Naive thymus-derived CD8-positive, alpha-beta T cell (primary cell): ENCODE data around the gene CACNA1C. TPM values are rescaled to one million over a fixed set of nuclear protein-coding genes. Genes with fewer than 3 reads are reported as not detected.
A peak's percentile ranks its signal among the peaks of the same experiment; 100 is the strongest.

ENCODE experiments used
- ATAC-seq, 2 donors: fragments of 150-1000 bp; cut with Tn5 transposase in 1 of 2; sonication (Bioruptor Pico), chemical (Tn5 transposase) in 1 of 2; 1 replicate in 1 of 2; 2 replicates in 1 of 2; pipeline ENCODE4 v1.10.0; 2021; ENCODE audit warnings: mild to moderate bottlenecking in 2 of 2, moderate library complexity in 2 of 2
- POLR2A ChIA-PET: fragments of 350-600 bp; sonication (Branson Sonifier 250); formaldehyde crosslinking; loops from one replicate; lab custom pipeline; 2021; ENCODE audit warnings: antibody characterized with exemption; lab: Charles Lee
- DNase-seq, 10 donors: peaks; one replicate each; pipeline versions ENCODE4 v3.0.0 to v3.0.0-alpha.2; 2020 to 2022
- H3K27ac Mint-ChIP-seq, 10 donors: one replicate each; pipeline ENCODE4 v1.8.0; 2020 to 2022; ENCODE audit warnings: mild to moderate bottlenecking in 10 of 10, mixed read lengths in 10 of 10, moderate library complexity in 4 of 10, inconsistent platforms in 1 of 10
- H3K27me3 Mint-ChIP-seq, 5 donors: one replicate each; pipeline ENCODE4 v1.8.0; 2021 to 2022; ENCODE audit warnings: mixed read lengths in 5 of 5
- H3K36me3 Mint-ChIP-seq, 3 donors: one replicate each; pipeline ENCODE4 v1.8.0; 2020 to 2022; ENCODE audit warnings: mixed read lengths in 3 of 3, mild to moderate bottlenecking in 2 of 3, inconsistent platforms in 1 of 3
- H3K4me1 Mint-ChIP-seq, 4 donors: one replicate each; pipeline ENCODE4 v1.8.0; 2021 to 2022; ENCODE audit warnings: mixed read lengths in 4 of 4
- H3K4me3 Mint-ChIP-seq, 10 donors: one replicate each; pipeline ENCODE4 v1.8.0; 2020 to 2022; ENCODE audit warnings: mild to moderate bottlenecking in 10 of 10, mixed read lengths in 10 of 10, moderate library complexity in 6 of 10, inconsistent platforms in 1 of 10
- H3K9me3 Mint-ChIP-seq, 9 donors: one replicate each; pipeline ENCODE4 v1.8.0; 2020 to 2022; ENCODE audit warnings: mixed read lengths in 9 of 9, mild to moderate bottlenecking in 3 of 9, inconsistent platforms in 1 of 9, moderate library complexity in 1 of 9
- polyA plus RNA-seq, 3 donors: library from polyadenylated mRNA; unstranded; fragments of 300-500 nt; fragmentation: Illumina TruSeq; gene quantifications; one replicate each; pipeline ENCODE4 v1.2.3, GENCODE V29; 2021
- total RNA-seq, 8 experiments: library from RNA in 2 of 8; stranded (reverse) in 2 of 8; gene quantifications; one replicate each; pipeline ENCODE4 v1.2.3 and lab custom pipeline; 2021 to 2026

The CACNA1C gene
- total and polyA plus RNA-seq, 5 experiments from 2014 or later: 0.05 to 0.21 (median 0.16) TPM

GRCh38 chr12:2285462-2285861, 232.7 kb downstream of the CACNA1C start:
- POLR2A ChIA-PET: interaction anchor here (0.7 kb wide), 1 partner anchor 1962 kb away, joined by 3 read pairs; no protein-coding TSS in a partner anchor
- Mint-ChIP-seq H3K9me3 (peaks cover 0 to 17% (median 11%) of the 10 kb centered on the region in 9 donors), H3K36me3 (peaks cover 0 to 12% (median 0%) of the 10 kb centered on the region in 3 donors), H3K27ac (peak overlapping the region in 1 of 10 donors; percentile 12), H3K27me3 (peaks cover 0 to 21% (median 12%) of the 10 kb centered on the region in 5 donors), H3K4me3 (no peak overlapping the region), H3K4me1 (peaks cover 4 to 12% (median 6%) of the 10 kb centered on the region in 4 donors)
- ATAC-seq (no peak), DNase-seq (no peak)

DNA sequence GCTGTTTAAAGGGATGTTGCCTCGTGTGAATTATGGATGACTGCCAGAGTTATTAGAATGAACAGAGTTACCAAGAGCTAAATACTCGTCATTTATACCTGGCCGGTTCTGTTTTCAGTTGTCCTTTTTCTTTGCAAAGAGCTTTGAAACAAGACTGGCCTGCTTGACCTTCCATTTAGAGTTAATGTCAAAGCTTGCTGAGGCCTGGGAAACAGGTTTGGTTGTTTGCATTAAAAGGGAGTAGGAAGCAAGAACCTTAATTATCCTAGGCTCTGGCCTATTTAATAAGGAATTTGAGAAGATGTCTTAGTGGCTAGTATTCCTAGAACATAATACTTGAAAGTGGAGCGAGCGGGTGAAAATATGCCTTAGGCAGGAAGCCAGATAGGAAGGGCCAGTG, 233.3 kb downstream of the CACNA1C start:
- POLR2A ChIA-PET: no interaction called here

DNA sequence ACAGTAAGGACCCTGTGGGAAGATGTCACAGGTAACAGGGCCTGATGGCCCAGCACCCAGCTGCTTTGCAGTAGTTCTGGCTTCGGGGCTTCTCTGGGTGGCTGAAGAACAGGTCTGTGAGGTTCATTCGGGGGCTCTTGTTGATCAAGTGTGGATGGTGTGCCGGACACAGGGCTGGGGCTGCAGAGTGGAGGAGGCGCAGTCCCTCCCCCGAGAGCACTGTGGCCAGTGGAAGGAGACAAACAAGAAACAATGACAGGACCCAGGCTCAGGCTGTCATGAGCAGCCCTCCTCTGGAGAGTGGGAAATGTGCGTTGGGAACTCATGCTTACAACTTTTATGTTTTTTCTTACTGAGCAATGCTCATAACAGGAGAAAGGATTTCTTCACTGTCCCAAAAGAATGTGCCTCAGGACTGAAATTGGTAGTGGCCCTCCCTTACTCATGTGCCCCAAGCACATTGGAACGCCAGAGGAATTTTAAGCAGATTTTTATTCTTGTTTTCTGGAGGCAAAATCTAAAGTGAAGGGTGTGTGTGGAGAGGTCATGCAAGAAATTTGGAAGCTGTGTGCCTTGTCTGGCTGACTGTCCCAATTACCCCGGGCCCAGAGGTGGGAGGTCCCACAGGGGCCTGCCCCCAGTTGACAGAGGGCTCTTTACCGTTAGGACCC, 233.8 kb downstream of the CACNA1C start:
- H3K36me3 Mint-ChIP-seq: peaks cover 0 to 6% (median 0%) of the 10 kb centered on the region in 3 donors
- no peak overlapping the region for H3K27ac Mint-ChIP-seq

More for the DNA sequence above, 233.3 kb downstream of the CACNA1C start:
- peaks cover 0 to 11% (median 0%) of the 10 kb centered on the region in 3 donors for H3K36me3 Mint-ChIP-seq
- ATAC-seq (no peak), DNase-seq (no peak)
- H3K4me3 Mint-ChIP-seq: no peak overlapping the region
- no peak overlapping the region for H3K27ac Mint-ChIP-seq
- peaks cover 0 to 12% (median 6%) of the 10 kb centered on the region in 9 donors for H3K9me3 Mint-ChIP-seq
- H3K4me1 Mint-ChIP-seq: peaks cover 4 to 12% (median 6%) of the 10 kb centered on the region in 4 donors
- peaks cover 0 to 21% (median 12%) of the 10 kb centered on the region in 5 donors for H3K27me3 Mint-ChIP-seq

DNA sequence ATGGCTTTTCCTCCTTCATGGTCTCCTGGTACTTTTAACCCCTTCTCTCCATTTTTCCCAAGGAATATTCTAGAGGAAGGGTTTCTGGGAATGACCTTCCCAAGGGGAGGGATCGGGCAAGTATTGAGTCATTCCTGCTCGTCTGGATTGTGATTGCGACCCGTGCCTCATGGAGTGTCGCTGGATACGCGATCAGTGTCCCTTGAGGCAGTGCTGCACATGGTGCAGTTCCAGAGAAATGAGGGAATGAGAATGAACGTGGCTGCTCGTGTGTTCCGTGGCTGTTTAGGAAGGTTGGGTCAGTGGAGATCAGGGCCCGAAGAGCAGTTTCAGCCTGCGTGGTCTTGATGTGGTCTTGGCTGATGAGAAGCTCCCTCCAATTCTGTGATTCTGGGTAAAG, 234.4 kb downstream of the CACNA1C start:
- ATAC-seq: no peak
- peaks cover 4 to 12% (median 6%) of the 10 kb centered on the region in 4 donors for H3K4me1 Mint-ChIP-seq
- POLR2A ChIA-PET: no interaction called here
- no peak overlapping the region for H3K27ac Mint-ChIP-seq
- H3K9me3 Mint-ChIP-seq: peaks cover 0 to 2% (median 0%) of the 10 kb centered on the region in 9 donors
- H3K36me3 Mint-ChIP-seq: peaks cover 0 to under 1% (median 0%) of the 10 kb centered on the region in 3 donors
- no peak overlapping the region for H3K4me3 Mint-ChIP-seq
- H3K27me3 Mint-ChIP-seq: peaks cover 0 to 21% (median 12%) of the 10 kb centered on the region in 5 donors
- DNase-seq: no peak

More for the DNA sequence above, 233.8 kb downstream of the CACNA1C start:
- peaks cover 0 to 6% (median under 1%) of the 10 kb centered on the region in 9 donors for H3K9me3 Mint-ChIP-seq
- peaks cover 0 to 21% (median 12%) of the 10 kb centered on the region in 5 donors for H3K27me3 Mint-ChIP-seq
- no peak for ATAC-seq
- POLR2A ChIA-PET: no interaction called here
- peaks cover 4 to 12% (median 6%) of the 10 kb centered on the region in 4 donors for H3K4me1 Mint-ChIP-seq
- no peak overlapping the region for H3K4me3 Mint-ChIP-seq
- DNase-seq: no peak

- Mint-ChIP-seq H3K9me3 (peaks cover 0 to 2% (median 0%) of the 10 kb centered on the region in 9 donors), H3K36me3 (no peaks in the 10 kb centered on the region), H3K27ac (no peak overlapping the region), H3K4me1 (peaks cover 4 to 12% (median 6%) of the 10 kb centered on the region in 4 donors), H3K4me3 (no peak overlapping the region), H3K27me3 (peaks cover 0 to 21% (median 12%) of the 10 kb centered on the region in 5 donors)
- ATAC-seq: no peak
- POLR2A ChIA-PET: no interaction called here
- DNase-seq: no peak
Observed at GRCh38 chr12:2287589-2287988, 234.8 kb downstream of the CACNA1C start.

GRCh38 chr12:2288001-2288400, 235.2 kb downstream of the CACNA1C start:
- Mint-ChIP-seq H3K4me1 (peaks cover 4 to 12% (median 6%) of the 10 kb centered on the region in 4 donors), H3K27me3 (peaks cover 0 to 21% (median 12%) of the 10 kb centered on the region in 5 donors), H3K9me3 (no peaks in the 10 kb centered on the region), H3K36me3 (no peaks in the 10 kb centered on the region), H3K27ac (no peak overlapping the region), H3K4me3 (no peak overlapping the region)
- no peak for ATAC-seq
- no peak for DNase-seq
- POLR2A ChIA-PET: no interaction called here

DNA sequence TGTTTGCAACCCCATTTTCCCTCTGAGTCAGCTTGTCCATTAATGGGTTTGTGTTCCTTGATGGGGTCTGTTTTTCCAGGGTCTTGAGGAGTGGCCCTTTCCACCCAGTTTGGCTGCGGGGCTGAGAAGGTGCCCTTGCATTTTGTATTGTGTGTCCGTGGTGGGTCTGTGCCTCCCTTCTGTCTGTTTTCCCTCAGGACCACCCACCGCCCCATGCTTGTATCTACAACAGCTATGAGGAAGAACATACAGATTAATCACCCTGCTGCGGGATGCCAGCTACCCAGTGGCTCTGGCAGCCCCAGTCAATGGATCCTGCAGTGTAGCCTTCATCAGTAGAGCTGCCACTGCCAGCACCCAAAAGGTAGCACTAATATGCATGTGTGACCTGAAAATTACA, 235.7 kb downstream of the CACNA1C start:
- H3K27me3 Mint-ChIP-seq: peaks cover 0 to 21% (median 12%) of the 10 kb centered on the region in 5 donors
- H3K36me3 Mint-ChIP-seq: no peaks in the 10 kb centered on the region
- no peak overlapping the region for H3K4me3 Mint-ChIP-seq
- peaks cover 4 to 12% (median 6%) of the 10 kb centered on the region in 4 donors for H3K4me1 Mint-ChIP-seq
- H3K27ac Mint-ChIP-seq: no peak overlapping the region
- ATAC-seq: no peak
- no peak for DNase-seq
- POLR2A ChIA-PET: no interaction called here
- no peaks in the 10 kb centered on the region for H3K9me3 Mint-ChIP-seq

GRCh38 chr12:2288875-2289274, 236.1 kb downstream of the CACNA1C start:
- H3K4me1 Mint-ChIP-seq: peaks cover 4 to 9% (median 5%) of the 10 kb centered on the region in 4 donors
- H3K4me3 Mint-ChIP-seq: no peak overlapping the region
- ATAC-seq (no peak), DNase-seq (no peak)
- POLR2A ChIA-PET: no interaction called here
- no peaks in the 10 kb centered on the region for H3K9me3 Mint-ChIP-seq
- H3K27me3 Mint-ChIP-seq: peaks cover 0 to 21% (median 12%) of the 10 kb centered on the region in 5 donors
- no peak overlapping the region for H3K27ac Mint-ChIP-seq
- no peaks in the 10 kb centered on the region for H3K36me3 Mint-ChIP-seq

DNA sequence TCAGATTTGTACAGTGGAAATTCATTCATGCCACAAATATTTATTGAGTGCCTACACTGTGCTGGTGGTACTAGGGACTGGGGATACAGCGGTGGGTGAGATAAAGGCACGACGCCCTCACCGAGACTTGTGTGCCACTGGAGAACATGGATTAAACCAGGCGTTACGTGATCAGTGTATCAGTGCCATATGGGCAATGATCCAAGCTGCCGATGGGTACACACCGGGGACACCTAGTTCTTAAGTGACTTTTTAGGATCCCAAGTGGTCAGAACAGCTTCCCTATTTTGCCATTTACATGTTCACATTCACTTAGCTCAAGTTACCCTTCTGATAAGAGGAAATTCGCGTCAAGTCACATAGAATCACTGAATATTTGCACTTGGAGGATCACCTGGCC, 236.7 kb downstream of the CACNA1C start:
- Mint-ChIP-seq H3K27ac (no peak overlapping the region), H3K27me3 (peaks cover 0 to 21% (median 12%) of the 10 kb centered on the region in 5 donors), H3K4me1 (peaks cover 3 to 9% (median 7%) of the 10 kb centered on the region in 4 donors), H3K9me3 (no peaks in the 10 kb centered on the region), H3K36me3 (no peaks in the 10 kb centered on the region), H3K4me3 (no peak overlapping the region)
- POLR2A ChIA-PET: no interaction called here
- ATAC-seq (no peak), DNase-seq (no peak)

DNA sequence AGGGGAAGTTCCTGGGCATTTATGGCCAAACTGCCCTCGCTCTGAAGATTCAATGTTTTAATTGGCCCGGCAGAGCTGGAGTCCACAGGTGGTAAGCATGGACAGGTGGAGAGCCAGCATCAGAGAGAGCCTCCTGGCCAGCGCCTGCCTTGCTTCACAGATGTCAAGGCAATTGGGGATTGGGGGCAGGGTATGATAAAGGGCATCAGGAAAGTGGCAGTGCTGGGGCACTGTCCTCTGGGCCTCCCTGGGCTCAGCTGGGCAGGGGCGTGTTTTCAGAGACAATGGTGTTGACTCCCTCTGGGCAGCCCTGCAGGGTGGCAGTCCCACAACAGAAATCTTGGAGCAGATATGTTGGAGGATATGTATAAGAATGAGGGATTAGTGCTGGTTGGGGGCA, 237.3 kb downstream of the CACNA1C start:
- Mint-ChIP-seq H3K36me3 (no peaks in the 10 kb centered on the region), H3K4me1 (peaks cover 7 to 14% (median 12%) of the 10 kb centered on the region in 4 donors), H3K27ac (peak overlapping the region in 1 of 10 donors; percentile 82), H3K4me3 (no peak overlapping the region), H3K27me3 (peaks cover 0 to 18% (median 9%) of the 10 kb centered on the region in 5 donors), H3K9me3 (no peaks in the 10 kb centered on the region)
- no peak for ATAC-seq
- POLR2A ChIA-PET: no interaction called here
- DNase-seq: no peak

- H3K9me3 Mint-ChIP-seq: no peaks in the 10 kb centered on the region
- peaks cover 0 to 13% (median 4%) of the 10 kb centered on the region in 5 donors for H3K27me3 Mint-ChIP-seq
- H3K4me1 Mint-ChIP-seq: peaks cover 10 to 18% (median 17%) of the 10 kb centered on the region in 4 donors
- POLR2A ChIA-PET: no interaction called here
- ATAC-seq: no peak
- DNase-seq: no peak
- no peaks in the 10 kb centered on the region for H3K36me3 Mint-ChIP-seq
- H3K4me3 Mint-ChIP-seq: no peak overlapping the region
- peak overlapping the region in 1 of 10 donors; percentile 82 for H3K27ac Mint-ChIP-seq
Observed at GRCh38 chr12:2290516-2291065, 237.8 kb downstream of the CACNA1C start.

DNA sequence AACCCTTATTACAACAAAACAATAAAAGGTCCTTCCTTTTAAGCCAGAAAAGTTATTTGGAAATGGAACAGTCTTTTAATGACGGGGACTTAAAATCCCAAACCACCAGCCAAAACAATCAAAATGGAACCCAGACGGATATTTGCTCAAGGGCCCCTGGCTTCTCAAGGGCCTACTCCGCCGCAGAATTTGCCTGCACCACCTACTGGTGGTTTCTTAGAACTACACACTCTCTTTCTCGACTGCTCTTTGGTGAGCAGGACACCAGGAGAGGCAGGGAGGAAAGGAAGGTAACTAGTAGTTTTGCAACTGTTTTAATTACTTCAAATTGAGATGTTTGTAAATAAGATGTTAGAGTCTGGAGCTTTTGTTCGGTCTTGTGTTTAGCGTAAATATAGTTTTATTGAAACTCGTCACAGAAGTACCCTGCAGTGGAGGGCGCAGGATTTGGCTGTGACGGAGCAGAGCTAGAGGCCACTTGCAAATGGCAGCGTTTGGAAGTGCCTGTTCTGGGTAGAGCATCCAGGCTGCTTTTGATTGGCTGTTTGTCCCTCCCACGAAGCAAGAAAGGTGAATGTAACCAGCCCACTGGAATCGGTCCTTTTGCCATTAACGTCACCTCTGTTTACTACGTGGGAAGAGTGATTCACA, 238.5 kb downstream of the CACNA1C start:
- ATAC-seq: no peak
- Mint-ChIP-seq H3K27ac (no peak overlapping the region), H3K27me3 (peaks cover 0 to 7% (median 2%) of the 10 kb centered on the region in 5 donors), H3K36me3 (no peaks in the 10 kb centered on the region), H3K4me1 (peaks cover 10 to 24% (median 20%) of the 10 kb centered on the region in 4 donors), H3K9me3 (no peaks in the 10 kb centered on the region), H3K4me3 (no peak overlapping the region)
- DNase-seq: peak in 7 of 10 donors; percentile 8 to 42 (median 32)
- POLR2A ChIA-PET: no interaction called here
